HG03103 (cell line): ENCODE results near the gene SLC1A2.
A peak's percentile ranks its signal among the peaks of the same experiment; 100 is the strongest.

ENCODE experiments used
- ATAC-seq: cut with Tn5 transposase; IDR thresholded peaks from one replicate; pipeline ENCODE4 v1.9.1; 2021; ENCODE audit warnings: low read depth; ENCODE audit not compliant: unreplicated experiment

Gene SLC1A2

GRCh38 chr11:35414311-35414710, 5.0 kb downstream of the SLC1A2 start:
- no peak for ATAC-seq

GRCh38 chr11:35413598-35413997, 5.8 kb downstream of the SLC1A2 start:
- ATAC-seq: no peak

DNA sequence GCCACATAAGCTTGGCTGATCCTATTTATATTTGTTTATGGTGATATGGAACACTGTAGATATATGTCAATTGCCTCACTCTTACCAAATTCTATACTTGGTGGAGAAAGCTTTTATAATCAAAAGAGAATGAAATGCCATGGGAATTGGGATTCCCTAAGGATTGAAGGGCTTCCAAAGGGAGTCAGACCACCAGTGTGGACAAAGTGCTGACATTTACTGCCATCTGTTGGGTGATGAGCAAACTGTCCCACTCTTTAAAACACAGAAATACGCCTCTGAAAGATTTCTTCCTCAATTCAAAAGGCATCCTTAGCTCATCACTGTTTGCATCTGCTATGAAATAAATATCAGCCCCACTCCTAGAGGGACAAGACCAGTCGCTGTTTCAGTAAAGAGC, 7.1 kb downstream of the SLC1A2 start:
- no peak for ATAC-seq

- ATAC-seq: no peak
Measured at GRCh38 chr11:35407041-35407440, 12.3 kb downstream of the SLC1A2 start.

GRCh38 chr11:35404388-35404775, 15.0 kb downstream of the SLC1A2 start:
- no peak for ATAC-seq

GRCh38 chr11:35403765-35404387, 15.5 kb downstream of the SLC1A2 start:
- no peak for ATAC-seq

DNA sequence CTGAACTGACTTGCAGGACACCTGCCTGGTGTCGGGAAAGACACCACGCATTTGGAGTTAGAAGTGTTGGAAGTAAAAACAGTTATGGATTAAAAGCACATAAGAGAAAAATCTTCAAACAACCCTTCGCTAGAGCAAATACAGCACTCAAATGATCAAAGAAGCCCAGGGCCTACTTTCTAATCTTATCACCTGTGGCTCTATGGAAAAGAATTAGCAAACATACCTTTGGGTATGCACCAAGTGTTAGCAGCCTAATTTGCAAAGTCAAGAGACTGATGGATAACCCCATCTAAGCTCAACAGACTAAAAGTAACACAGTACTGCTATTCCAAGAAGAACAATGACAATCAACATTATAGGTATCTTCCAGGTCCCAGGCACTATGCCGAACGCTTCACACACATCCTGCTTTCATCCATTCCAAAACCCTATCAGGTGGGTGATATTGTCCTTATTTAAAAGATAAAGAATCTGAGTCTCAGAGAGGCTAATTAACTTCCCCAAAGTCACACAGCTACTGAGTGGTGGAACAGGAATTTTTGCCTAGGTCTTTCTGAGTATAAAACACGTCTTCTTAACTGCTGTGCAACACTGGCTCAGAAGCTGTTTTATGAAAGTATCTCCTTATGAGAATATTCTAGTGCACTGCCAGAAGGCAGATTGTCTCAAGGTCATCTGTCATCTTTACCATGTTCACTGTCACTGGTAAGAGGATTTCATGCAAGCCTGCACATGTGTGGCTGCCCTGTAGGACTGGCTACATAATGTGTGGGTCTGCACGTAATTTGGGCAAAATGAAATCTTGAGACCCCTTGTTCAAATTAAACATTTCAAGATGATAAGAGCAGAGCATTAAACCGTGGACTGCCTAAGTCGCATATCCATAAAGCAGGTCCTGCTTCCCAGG, 16.4 kb downstream of the SLC1A2 start:
- ATAC-seq: no peak

GRCh38 chr11:35398881-35399280, 20.5 kb downstream of the SLC1A2 start:
- no peak for ATAC-seq

DNA sequence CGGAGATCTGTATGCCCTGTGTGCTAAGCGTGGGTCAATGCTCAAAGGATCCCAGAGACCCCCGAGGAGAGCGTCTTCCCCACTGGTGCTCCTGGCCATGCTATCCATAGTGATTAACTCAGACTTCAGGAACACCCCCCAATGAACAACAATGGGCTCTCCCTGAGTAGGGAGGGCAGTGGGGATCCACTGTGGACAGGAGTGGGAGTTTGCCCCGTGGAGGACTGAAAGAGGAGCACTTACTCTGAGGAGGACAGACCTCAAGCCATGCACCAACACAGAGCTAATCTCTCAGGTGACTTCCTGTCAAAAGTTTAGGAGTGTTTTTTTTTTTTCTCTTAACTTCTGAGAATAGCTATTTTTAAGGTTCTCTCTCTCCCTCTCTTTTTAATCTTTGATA, 24.4 kb downstream of the SLC1A2 start:
- no peak for ATAC-seq

DNA sequence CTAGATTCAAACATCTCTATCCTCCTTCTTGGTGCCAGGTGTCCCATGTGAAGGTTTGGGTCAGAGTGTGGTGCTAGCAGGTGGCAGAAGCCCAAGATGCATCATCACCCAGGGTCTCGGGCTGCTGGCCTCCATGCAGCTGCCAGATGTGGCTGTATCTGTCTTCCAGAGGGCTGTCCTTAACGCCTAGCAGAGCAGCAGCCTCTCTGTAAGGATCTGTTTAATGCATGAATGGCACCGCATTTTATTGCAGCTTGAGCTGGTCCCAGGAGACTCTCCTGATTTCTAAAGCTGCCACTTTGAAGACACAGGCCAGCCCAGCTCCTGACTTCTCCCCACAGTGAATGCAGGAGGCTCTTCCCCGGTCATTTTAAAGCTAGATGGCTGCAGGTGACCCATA, 26.3 kb downstream of the SLC1A2 start:
- ATAC-seq: no peak

DNA sequence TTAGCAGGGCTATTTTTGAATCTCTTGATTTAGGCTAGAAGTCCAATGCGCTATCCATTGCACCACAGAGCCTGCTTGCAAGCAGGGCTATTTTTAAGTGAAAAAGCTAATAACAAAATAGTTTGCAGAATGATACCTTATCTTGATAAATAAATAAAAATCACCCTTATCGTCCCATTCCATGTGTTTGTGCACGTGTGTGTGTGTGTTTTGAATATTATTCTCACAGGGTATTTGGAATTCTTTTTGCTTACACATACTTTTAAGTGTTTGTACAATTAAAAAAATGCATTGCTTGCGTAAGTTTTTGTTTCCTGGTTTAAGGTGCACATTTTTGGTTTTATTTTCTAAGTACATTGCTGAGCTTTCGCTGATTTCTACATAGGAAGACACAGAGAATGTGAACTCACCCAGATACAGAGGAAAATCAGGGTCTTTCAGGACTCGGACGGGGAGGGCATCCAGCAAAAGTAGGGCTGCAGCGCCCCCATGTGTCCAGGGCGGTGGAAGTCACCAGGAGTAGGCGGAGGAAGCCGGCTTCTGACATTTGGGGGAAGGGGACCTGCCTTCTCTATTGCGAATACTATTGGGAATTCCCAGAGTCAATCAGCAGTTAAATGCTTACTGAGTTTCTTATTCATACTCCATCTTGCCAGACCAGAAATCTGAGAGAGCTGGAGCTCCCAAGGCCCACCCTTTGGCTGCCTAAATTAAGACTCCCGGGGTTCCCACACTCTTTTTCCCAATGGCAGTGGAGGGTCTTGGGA, 27.3 kb downstream of the SLC1A2 start:
- peak; percentile 44 for ATAC-seq

DNA sequence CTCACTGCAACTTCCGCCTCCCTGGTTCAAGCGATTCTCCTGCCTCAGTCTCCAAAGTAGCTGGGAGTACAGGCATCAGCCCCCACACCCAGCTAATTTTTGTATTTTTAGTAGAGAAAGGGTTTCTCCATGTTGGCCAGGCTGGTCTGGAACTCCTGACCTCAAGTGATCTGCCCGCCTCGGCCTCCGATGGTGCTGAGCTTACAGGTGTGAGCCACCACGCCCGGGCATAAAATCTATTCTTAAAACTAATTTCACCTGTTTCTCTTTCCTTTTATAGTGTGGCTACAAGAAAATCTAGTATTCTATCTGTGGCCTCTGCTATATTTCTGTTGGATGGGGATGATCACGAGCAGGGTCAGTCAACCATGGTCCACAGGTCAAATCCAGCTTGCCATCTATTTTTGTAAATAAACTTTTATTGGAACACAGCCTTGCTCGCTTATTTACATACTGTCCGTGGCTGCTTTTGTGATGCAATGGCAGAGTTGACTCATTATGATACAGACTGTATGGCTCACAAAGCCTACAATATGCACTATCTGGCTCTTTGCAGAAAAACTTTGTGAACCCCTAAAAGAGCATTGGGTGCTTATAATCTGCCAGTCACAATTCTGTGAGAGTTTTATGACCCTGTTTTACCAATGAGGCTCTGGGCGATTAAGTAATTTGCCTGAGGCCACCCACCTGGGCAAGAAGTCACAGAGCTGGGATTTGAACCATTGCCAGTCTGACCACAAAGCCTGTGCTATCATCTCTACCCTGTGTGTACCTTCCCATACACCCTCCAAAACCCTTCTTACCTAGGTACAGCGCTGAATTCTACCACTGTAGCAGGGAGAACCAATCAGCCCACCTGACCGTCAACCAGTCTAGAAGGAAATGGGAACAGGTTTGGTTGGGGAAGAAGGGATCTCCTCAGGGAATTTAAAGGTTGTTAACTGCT, 28.3 kb downstream of the SLC1A2 start:
- peak; percentile 72 for ATAC-seq

- no peak for ATAC-seq
Measured at GRCh38 chr11:35389897-35390465, 29.4 kb downstream of the SLC1A2 start.

DNA sequence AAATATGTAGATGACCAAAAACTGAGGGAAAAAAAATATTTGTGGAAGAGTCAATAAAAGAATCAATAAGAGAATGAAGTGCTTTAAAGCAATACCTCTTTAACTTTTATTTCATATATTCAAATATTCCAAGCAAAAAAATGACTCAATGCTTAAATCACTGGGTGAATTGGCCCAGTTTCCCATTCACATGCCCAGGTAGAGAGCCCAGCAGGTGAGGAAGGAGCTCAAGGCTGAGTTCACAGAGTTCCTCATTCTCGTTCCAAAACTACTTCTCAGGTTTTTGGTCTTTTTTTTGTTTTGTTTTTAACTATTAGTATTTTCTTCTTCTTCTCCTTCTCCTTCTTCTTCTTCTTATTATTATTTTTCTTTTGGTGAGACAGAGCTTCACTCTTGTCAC, 30.2 kb downstream of the SLC1A2 start:
- ATAC-seq: no peak

DNA sequence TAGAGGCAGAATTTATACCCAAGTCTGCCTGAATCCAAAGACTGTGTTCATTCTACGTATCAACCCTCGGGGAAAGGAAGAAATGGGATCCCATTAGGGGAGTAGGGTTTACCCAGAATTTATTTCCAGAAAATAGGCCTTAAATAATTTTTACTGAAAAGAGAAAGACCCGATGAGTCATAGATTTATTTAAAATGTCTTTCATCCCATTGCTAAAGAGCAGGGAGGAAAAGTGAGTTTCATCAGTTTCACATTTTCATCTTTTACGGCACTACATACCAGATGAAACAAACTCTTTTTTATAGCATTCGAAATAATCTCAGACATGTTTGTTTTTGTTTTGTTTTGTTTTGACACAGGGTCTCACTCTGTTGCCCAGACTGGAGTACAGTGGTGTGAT, 31.3 kb downstream of the SLC1A2 start:
- ATAC-seq: no peak

- no peak for ATAC-seq
Measured at GRCh38 chr11:35387111-35387982, 32.0 kb downstream of the SLC1A2 start.

GRCh38 chr11:35383953-35384352, 35.4 kb downstream of the SLC1A2 start:
- ATAC-seq: no peak

- no peak for ATAC-seq
Measured at GRCh38 chr11:35381709-35382322, 37.5 kb downstream of the SLC1A2 start.

- ATAC-seq: no peak
Measured at GRCh38 chr11:35380603-35381002, 38.8 kb downstream of the SLC1A2 start.
